ENCODE results near the gene PATL1. TPM values are rescaled to one million over a fixed set of nuclear protein-coding genes. Genes with fewer than 3 reads are reported as not detected.
"Not testable (repeated sequence)": the region's sequence is repeated elsewhere in the genome, so short reads cannot be mapped to it uniquely, and the experiment has no call there.

Gene PATL1
- total RNA-seq, 2 donors from 2014 or later = 43.3 to 47.3 TPM

GRCh38 chr11:59644528-59644927, 24.3 kb downstream of the PATL1 start:
- no peak overlapping the region for H3K4me3 ChIP-seq
- intact Hi-C loops (cut with DNase I) = no loop called here
- no peaks in the 10 kb centered on the region for H3K27me3 ChIP-seq
- peaks cover 22% of the 10 kb centered on the region for H3K36me3 ChIP-seq
- DNase-seq = no peak
- H3K27ac ChIP-seq = no peak overlapping the region
- H3K4me1 ChIP-seq = no peaks in the 10 kb centered on the region
- H3K9me3 ChIP-seq = no peaks in the 10 kb centered on the region
- no peak overlapping the region for H3K9ac ChIP-seq (ENCODE audit: low read depth in 2 of 2, low read length in 2 of 2)
- TF ChIP-seq, protein P1, sequence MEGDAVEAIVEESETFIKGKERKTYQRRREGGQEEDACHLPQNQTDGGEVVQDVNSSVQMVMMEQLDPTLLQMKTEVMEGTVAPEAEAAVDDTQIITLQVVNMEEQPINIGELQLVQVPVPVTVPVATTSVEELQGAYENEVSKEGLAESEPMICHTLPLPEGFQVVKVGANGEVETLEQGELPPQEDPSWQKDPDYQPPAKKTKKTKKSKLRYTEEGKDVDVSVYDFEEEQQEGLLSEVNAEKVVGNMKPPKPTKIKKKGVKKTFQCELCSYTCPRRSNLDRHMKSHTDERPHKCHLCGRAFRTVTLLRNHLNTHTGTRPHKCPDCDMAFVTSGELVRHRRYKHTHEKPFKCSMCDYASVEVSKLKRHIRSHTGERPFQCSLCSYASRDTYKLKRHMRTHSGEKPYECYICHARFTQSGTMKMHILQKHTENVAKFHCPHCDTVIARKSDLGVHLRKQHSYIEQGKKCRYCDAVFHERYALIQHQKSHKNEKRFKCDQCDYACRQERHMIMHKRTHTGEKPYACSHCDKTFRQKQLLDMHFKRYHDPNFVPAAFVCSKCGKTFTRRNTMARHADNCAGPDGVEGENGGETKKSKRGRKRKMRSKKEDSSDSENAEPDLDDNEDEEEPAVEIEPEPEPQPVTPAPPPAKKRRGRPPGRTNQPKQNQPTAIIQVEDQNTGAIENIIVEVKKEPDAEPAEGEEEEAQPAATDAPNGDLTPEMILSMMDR (IDR thresholded peaks at IDR 0.05) = no peak

GRCh38 chr11:59643390-59643789, 25.4 kb downstream of the PATL1 start:
- Histone ChIP-seq H3K27ac (no peak overlapping the region), H3K4me3 (no peak overlapping the region), H3K9me3 (no peaks in the 10 kb centered on the region), H3K27me3 (no peaks in the 10 kb centered on the region), H3K9ac (ENCODE audit: low read depth in 2 of 2, low read length in 2 of 2) (no peak overlapping the region), H3K4me1 (no peaks in the 10 kb centered on the region), H3K36me3 (peaks cover 13% of the 10 kb centered on the region)
- TF ChIP-seq, protein P1 (IDR thresholded peaks at IDR 0.05) = no peak
- intact Hi-C loops (cut with DNase I) = no loop called here
- no peak for DNase-seq

- Histone ChIP-seq H3K9ac (ENCODE audit: low read depth in 2 of 2, low read length in 2 of 2) (no peak overlapping the region), H3K36me3 (peaks cover 3% of the 10 kb centered on the region), H3K9me3 (no peaks in the 10 kb centered on the region), H3K4me1 (no peaks in the 10 kb centered on the region), H3K27ac (no peak overlapping the region), H3K4me3 (no peak overlapping the region), H3K27me3 (no peaks in the 10 kb centered on the region)
- DNase-seq = no peak
- intact Hi-C loops (cut with DNase I) = no loop called here
- TF ChIP-seq, protein P1 (IDR thresholded peaks at IDR 0.05) = no peak
These were observed 27.7 kb downstream of the PATL1 start for GRCh38 chr11:59641156-59641555.

DNA sequence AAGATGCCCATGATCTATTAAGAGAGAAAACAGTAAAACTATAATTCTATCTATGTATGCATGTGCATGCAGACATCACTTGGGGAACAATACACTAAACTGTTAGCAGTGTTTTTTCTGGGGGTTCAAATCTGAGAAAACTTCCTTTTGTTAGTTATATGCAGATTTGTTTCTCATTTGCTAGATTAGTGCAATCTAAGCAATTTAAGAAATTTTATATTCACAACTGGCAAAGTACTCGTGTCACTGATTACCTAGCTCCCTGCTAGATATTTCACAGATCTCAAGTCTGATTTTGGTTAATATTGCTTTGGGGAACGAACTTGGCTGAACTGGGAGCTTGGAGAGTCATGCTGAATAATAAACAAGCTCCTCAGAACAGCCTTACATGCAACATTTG, 38.3 kb downstream of the PATL1 start:
- no peaks in the 10 kb centered on the region for H3K27me3 ChIP-seq
- no peak overlapping the region for H3K4me3 ChIP-seq
- H3K36me3 ChIP-seq = no peaks in the 10 kb centered on the region
- intact Hi-C loops (cut with DNase I) = no loop called here
- no peak overlapping the region for H3K9ac ChIP-seq (ENCODE audit: low read depth in 2 of 2, low read length in 2 of 2)
- TF ChIP-seq, protein P1 (IDR thresholded peaks at IDR 0.05) = no peak
- no peak overlapping the region for H3K27ac ChIP-seq
- no peaks in the 10 kb centered on the region for H3K4me1 ChIP-seq
- H3K9me3 ChIP-seq = no peaks in the 10 kb centered on the region
- no peak for DNase-seq

DNA sequence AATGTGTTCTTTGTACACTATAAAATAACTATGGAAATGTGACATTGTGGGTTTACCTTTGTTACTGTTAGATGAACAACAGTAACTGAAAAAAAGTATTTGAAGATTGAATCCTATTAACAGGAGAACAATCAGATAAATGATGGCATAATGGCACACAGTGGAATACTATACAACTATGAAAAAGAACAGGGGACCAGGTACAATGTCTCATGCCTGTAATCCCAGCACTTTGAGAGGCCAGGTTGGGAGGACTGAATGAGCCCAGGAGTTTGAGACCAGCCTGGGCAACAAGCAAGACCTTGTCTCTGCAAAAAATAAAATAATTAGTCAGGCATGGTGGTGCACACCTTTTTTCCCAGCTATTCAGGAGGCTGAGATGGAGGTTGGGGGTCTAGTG, 38.8 kb downstream of the PATL1 start:
- TF ChIP-seq, protein P1 (IDR thresholded peaks at IDR 0.05) = no peak
- H3K27ac ChIP-seq = no peak overlapping the region
- H3K4me3 ChIP-seq = no peak overlapping the region
- no peak overlapping the region for H3K9ac ChIP-seq (ENCODE audit: low read depth in 2 of 2, low read length in 2 of 2)
- H3K36me3 ChIP-seq = no peaks in the 10 kb centered on the region
- no peaks in the 10 kb centered on the region for H3K4me1 ChIP-seq
- intact Hi-C loops (cut with DNase I) = no loop called here
- no peak for DNase-seq
- H3K9me3 ChIP-seq = no peaks in the 10 kb centered on the region
- H3K27me3 ChIP-seq = no peaks in the 10 kb centered on the region

- H3K4me1 ChIP-seq; H3K36me3 ChIP-seq; H3K27me3 ChIP-seq; H3K9ac ChIP-seq (ENCODE audit: low read depth in 2 of 2, low read length in 2 of 2); DNase-seq; H3K9me3 ChIP-seq; intact Hi-C loops (cut with DNase I); H3K4me3 ChIP-seq; H3K27ac ChIP-seq: not testable (repeated sequence)
These were observed 41.9 kb downstream of the PATL1 start for GRCh38 chr11:59626969-59627368.

Measured in colonic mucosa (tissue), 4 donors.